COLO668 (cell line): ENCODE data around the gene WWTR1.
A peak's percentile ranks its signal among the peaks of the same experiment; 100 is the strongest.

ENCODE experiments used
- DNase-seq: peaks from one replicate; lab custom pipeline; 2025; ENCODE audit not compliant: unreplicated experiment; lab: John Stamatoyannopoulos, UW

WWTR1 gene

GRCh38 chr3:149502438-149502837, 155.4 kb downstream of the WWTR1 start:
- DNase-seq, result no peak

DNA sequence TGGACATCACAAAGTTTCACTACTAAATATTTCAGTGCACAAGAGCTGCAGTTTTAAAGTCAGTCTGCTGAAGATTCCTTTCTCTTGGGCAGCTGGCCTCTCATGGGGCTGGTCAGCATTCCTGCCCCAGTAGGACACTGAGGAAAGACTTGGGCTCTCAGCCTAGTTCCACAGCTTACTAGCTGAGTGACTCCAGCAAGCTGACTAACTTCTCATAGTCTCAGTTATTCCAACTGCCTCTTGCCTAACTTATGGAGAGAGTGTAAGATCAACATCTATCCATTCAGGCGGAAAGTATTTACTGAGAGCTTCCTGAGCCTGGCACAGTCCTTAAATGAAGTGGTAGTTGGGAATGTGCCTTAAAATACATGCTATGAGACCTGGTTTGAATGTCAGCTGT, 156.3 kb downstream of the WWTR1 start:
- DNase-seq, result no peak

DNA sequence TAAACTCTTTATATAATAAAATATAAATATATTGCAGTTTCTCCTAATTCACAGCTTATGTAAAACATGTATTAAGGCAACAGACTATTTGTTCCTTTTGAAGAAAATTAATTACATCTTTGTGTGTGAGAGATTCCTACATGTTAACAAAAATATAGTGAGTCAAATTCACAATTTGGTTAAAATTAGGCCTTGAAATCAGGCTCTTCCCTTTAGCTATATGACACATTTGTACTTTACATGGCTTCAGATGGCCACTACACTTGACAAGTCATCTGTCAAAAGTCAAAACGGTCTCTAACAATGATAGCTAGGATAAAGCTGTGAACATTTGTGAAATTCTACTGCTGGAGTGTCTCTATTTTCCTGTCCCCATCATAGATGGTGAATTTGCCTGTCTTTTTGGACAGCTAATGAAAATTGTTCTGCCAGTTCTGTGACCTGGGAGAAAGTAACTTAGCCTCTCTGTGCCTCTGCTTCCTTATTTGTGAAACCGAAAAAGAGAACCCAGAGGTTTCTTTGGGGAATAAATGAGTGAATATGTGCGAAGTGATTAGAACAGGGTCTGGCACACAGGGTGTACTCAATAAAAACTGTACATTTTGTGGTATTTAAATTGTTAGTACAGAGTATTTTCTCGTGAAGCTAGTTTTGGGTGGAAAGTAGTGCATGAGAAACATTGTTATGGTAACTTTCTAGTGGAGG, 159.7 kb downstream of the WWTR1 start:
- no peak for DNase-seq

GRCh38 chr3:149496891-149497290, 160.9 kb downstream of the WWTR1 start:
- no peak for DNase-seq

- DNase-seq, result no peak
Measured at GRCh38 chr3:149495581-149496125, 162.2 kb downstream of the WWTR1 start.

- DNase-seq, result no peak
Measured at GRCh38 chr3:149494759-149495580, 162.9 kb downstream of the WWTR1 start.

- peak; percentile 13 for DNase-seq
Measured at GRCh38 chr3:149494022-149494758, 163.6 kb downstream of the WWTR1 start.

- peak; percentile 11 for DNase-seq
Measured at GRCh38 chr3:149493315-149494021, 164.4 kb downstream of the WWTR1 start.

DNA sequence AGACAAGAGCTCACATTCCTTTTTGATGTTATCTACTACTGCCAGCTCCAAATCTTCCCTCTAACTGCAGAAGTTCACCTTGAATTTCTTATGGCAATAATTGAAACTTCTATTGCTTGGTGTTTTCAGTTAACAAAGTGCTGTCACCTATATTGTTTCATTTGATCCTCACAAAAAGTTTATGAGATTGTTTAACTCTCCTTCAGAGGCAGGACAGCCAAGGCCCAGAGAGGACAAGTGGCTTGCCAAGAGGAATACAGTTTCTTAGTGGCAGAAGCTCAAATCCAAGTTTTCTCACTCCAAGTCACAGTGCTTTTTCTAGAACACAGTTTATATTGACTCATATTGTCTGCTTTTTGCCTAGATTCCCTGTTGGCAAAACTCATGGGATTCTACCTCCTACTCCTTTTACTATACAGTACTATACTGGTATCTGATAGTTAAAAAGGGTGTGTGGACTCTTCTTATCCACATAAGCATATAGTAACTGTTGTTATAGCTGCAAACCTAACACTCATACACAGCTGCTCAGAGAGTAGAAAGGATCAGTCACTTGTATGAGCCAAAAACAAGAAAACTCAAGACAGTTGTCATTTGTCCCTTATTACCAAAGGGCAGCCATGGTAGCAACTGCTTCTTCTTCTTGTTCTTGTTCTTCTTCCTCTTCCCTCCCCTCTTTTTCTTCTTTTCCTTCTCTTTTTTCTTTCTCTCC, 167.4 kb downstream of the WWTR1 start:
- DNase-seq, result no peak

DNA sequence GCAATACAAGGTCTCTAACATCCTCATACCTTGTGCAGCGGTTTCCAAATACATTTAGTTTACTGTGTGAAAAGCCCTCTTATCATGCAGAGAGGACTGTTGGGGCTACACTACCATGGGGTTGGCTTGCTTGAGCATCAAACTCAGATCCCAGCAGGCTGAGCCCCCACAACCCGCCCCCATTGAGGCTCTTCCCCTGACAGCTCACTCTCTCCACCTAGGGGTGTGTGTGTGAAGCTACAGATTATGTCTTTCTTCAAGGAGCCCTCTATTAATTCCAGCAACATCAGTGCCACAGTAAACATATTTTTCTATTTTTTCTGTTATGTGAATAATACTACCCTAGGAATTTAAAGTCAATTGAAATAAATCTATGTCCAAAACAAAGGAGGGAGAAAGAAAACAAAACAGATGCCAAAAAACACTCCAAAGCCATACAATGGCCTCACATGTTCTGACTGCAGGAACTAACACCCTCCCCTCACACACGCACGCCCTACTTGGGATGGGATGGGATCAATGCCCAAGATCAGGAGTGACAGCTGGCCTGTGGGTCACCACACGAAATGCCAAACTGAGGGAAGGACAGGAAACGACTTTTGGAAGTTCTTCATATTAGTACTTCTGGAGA, 168.7 kb downstream of the WWTR1 start:
- no peak for DNase-seq

GRCh38 chr3:149487598-149488197, 170.1 kb downstream of the WWTR1 start:
- peak; percentile 5 for DNase-seq

DNA sequence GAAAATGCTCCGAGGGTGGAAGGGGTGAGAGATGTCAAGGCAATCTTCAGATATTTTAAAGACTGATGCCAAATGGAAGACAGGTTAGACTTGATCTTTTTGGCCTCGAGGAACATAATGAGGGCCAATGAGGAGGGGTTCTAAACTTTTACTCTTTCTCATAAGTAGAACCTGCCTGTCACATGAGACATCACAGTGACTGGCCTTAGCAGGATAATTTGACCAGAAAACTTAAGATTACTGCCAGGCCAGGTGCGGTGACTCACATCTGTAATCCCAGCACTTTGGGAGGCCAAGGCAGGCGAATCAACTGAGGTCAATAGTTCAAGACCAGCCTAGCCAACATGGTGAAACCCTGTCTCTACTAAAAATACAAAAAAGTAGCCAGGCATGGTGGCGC, 171.1 kb downstream of the WWTR1 start:
- no peak for DNase-seq

DNA sequence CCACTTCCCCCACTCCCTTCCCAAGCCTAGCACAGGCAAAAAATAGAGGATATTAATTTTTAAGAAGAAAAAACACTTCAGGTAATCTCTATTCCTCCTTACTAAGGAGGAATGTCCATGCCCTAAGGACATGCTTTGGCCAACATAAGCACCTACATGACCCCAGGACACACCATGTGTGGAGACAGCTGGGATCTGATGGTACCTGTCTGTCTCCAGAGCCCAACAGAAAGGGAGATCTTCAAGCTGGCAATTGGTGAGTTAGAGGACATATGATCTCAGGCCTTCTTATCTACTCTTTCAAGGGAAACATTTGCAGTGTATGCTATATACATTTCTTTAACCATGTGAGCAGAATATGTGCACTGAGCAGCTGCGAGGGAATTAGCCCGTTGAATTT, 176.3 kb downstream of the WWTR1 start:
- DNase-seq, result no peak

- no peak for DNase-seq
Measured at GRCh38 chr3:149481056-149481455, 176.8 kb downstream of the WWTR1 start.

- peak; percentile 62 for DNase-seq
Measured at GRCh38 chr3:149480326-149481017, 177.4 kb downstream of the WWTR1 start.

DNA sequence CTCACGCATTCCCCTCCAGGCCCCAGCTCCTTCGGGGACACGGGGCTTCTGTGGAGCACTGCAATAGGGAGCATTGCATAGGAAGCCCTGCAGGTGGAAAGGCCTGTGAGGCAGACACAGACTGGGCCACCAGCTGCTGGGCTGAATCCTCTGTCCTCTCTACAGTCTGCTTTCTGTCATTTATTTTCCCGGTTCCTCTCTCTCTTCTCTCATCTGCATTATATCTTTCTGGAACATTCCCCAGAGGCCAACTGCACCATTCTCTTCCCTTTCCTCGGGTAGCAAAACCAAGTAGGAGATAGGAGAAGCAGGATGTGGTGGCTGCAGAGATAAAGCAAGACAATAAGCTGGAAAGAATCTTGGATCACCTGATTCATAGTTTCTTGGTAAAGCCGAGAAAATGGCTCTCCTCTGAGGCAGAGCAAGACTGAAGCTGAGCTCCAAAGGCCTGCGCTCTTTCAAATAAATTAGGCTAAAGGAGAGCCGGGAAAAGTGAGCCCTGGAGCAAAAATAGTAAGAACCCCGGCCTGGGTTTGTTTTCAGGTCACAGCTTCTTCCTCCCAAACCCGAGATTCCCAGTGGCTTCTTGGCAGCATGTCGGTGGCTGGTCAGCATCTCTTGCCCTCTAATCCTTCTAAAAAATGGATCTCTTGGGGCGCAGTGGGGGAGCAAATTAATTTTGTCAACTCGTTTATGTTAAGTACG, 178.1 kb downstream of the WWTR1 start:
- no peak for DNase-seq

- DNase-seq, result no peak
Measured at GRCh38 chr3:149476225-149476624, 181.6 kb downstream of the WWTR1 start.

GRCh38 chr3:149475451-149476060, 182.3 kb downstream of the WWTR1 start:
- DNase-seq, result no peak
